Endodermal cell (in vitro differentiated cells): ENCODE data around the gene GET4. TPM values are rescaled to one million over a fixed set of nuclear protein-coding genes. Genes with fewer than 3 reads are reported as not detected.

Experiments used
- DNase-seq: peaks from one replicate; pipeline ENCODE4 v3.0.0-alpha.2; 2017
- H3K27ac ChIP-seq: 2 replicates; pipeline ENCODE4 v1.5.1; 2013; ENCODE audit warnings: mild to moderate bottlenecking, low read depth, low read length, moderate library complexity
- H3K27me3 ChIP-seq: 2 replicates; pipeline ENCODE4 v1.6.1; 2013; ENCODE audit warnings: mild to moderate bottlenecking, low read length, moderate library complexity; ENCODE audit not compliant: insufficient read depth, control insufficient read depth, poor library complexity, severe bottlenecking
- H3K36me3 ChIP-seq: 2 replicates; pipeline ENCODE4 v1.7.0; 2013; ENCODE audit warnings: mild to moderate bottlenecking, low read length, moderate library complexity; ENCODE audit not compliant: control insufficient read depth, insufficient read depth
- H3K4me1 ChIP-seq: one replicate; pipeline ENCODE4 v1.7.0; 2013; ENCODE audit warnings: low read length; ENCODE audit not compliant: control insufficient read depth, insufficient read depth
- H3K4me3 ChIP-seq: 2 replicates; pipeline ENCODE4 v1.5.1; 2013; ENCODE audit warnings: mild to moderate bottlenecking, low read length, moderate library complexity
- H3K9ac ChIP-seq: 2 replicates; pipeline ENCODE4 v1.6.1; 2013; ENCODE audit warnings: mild to moderate bottlenecking, low read length, moderate library complexity; ENCODE audit not compliant: poor library complexity, severe bottlenecking; ENCODE audit errors: extremely low read depth
- H3K9me3 ChIP-seq: 2 replicates; pipeline ENCODE4 v1.6.1; 2013; ENCODE audit warnings: mild to moderate bottlenecking, low read length, moderate library complexity; ENCODE audit not compliant: control insufficient read depth
- H3K27ac Mint-ChIP-seq: 2 replicates; pipeline ENCODE4 v1.8.0; 2020; ENCODE audit warnings: mixed read lengths
- H3K27me3 Mint-ChIP-seq: 2 replicates; pipeline ENCODE4 v1.8.0; 2021; ENCODE audit warnings: mild to moderate bottlenecking, mixed read lengths; ENCODE audit not compliant: insufficient read depth
- H3K36me3 Mint-ChIP-seq: 2 replicates; pipeline ENCODE4 v1.8.0; 2020; ENCODE audit warnings: low read depth, mixed read lengths
- H3K4me1 Mint-ChIP-seq: 2 replicates; pipeline ENCODE4 v1.8.0; 2020; ENCODE audit warnings: mixed read lengths
- H3K4me3 Mint-ChIP-seq: 2 replicates; pipeline ENCODE4 v1.8.0; 2020; ENCODE audit warnings: mild to moderate bottlenecking, moderate library complexity, mixed read lengths
- H3K9me3 Mint-ChIP-seq: 2 replicates; pipeline ENCODE4 v1.8.0; 2020; ENCODE audit warnings: mild to moderate bottlenecking, mixed read lengths
- WGBS, 2 experiments: methylation state at CpG; one replicate each; pipeline versions ENCODE4 v1.1.5 to v1.1.7; 2013; ENCODE audit warnings: missing lambda C conversion rate in 2 of 2, mixed read lengths in 1 of 2; ENCODE audit not compliant: insufficient coverage in 1 of 2, insufficient read length in 1 of 2; 5-methylcytosine and 5-hydroxymethylcytosine counted together
- total RNA-seq, 2 donors: library from RNA; stranded (reverse); fragmentation: NEBNext Ultra II Directional in 1 of 2; extraction: Animal tissue kit (Norgen Biotek cat#: 25700) in 1 of 2; gene quantifications; 2 replicates in 1 of 2; 3 replicates in 1 of 2; pipeline ENCODE4 v1.2.1, GENCODE V29; 2021
- TF ChIP-seq, protein P1 (sequence below): fragments of 200-600 bp; sonication (generic); conservative IDR thresholded peaks from 2 replicates; pipeline ENCODE4 v1.5.0; 2021; ENCODE audit warnings: antibody characterized with exemption, mild to moderate bottlenecking

Gene GET4
- total RNA-seq, 2 donors from 2014 or later = 73.3 to 84.3 TPM

DNA sequence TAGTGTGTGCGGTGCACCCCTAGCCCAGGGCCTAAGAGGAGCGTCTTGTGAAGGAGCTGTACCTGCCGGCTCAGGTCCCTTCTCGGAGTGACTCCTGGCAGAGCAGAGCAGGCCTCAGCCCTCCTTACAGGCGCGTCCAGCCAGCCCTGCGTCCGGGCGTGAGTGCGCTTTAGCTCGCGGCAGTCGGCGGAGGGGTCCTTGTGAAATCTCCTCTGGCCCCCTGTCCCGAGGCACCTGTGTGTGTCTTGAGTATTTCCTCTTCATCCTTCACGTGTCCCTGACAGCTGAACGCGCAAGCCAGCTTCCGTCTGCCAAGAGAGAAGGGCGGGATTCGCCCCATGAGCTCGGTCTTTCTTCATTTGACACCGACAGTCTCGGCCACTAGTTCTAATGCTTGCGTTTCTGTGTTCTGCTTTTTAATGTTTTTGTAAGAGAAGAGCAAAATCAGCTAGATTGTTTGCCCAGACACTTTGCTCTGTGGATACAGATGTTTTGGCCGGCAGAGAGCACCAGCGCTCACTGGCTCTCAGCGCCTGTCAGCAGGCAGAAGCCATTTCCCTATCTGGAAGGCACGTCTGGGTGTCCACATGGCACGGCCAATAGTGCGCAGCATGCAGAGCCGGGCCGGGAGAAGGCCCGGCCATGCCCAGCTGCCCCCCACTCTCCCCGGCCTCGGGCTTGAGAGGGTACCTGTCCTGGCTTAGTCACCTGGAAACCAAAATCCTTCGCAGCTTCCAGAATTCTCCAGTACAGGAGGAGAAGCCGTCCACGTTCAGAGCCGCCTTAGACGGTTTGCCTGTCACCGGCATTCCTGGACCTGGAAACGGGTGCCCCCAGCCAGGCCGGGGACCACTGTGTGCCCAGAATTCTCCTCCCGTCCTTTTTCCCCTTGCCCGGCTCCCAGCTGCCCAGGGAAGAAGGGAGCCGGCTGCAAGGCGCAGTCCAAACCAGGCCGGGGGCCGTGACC, 7.0 kb downstream of the GET4 start:
- TF ChIP-seq, protein P1, sequence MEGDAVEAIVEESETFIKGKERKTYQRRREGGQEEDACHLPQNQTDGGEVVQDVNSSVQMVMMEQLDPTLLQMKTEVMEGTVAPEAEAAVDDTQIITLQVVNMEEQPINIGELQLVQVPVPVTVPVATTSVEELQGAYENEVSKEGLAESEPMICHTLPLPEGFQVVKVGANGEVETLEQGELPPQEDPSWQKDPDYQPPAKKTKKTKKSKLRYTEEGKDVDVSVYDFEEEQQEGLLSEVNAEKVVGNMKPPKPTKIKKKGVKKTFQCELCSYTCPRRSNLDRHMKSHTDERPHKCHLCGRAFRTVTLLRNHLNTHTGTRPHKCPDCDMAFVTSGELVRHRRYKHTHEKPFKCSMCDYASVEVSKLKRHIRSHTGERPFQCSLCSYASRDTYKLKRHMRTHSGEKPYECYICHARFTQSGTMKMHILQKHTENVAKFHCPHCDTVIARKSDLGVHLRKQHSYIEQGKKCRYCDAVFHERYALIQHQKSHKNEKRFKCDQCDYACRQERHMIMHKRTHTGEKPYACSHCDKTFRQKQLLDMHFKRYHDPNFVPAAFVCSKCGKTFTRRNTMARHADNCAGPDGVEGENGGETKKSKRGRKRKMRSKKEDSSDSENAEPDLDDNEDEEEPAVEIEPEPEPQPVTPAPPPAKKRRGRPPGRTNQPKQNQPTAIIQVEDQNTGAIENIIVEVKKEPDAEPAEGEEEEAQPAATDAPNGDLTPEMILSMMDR = no peak
- Mint-ChIP-seq H3K27me3 (no peaks in the 10 kb centered on the region), H3K4me1 (peaks cover 6% of the 10 kb centered on the region), H3K9me3 (no peaks in the 10 kb centered on the region), H3K27ac (peak overlapping the region; percentile 48), H3K4me3 (no peak overlapping the region), H3K36me3 (peaks cover 21% of the 10 kb centered on the region)
- Histone ChIP-seq H3K9me3 (no peaks in the 10 kb centered on the region), H3K27ac (no peak overlapping the region), H3K4me3 (no peak overlapping the region), H3K36me3 (peaks cover 35% of the 10 kb centered on the region), H3K4me1 (no peaks in the 10 kb centered on the region), H3K27me3 (no peaks in the 10 kb centered on the region), H3K9ac (no peak overlapping the region)
- DNase-seq = no peak
- WGBS, 2 experiments = 95 to 98% methylated on average over 47 to 50 of the region's 50 CpGs

DNA sequence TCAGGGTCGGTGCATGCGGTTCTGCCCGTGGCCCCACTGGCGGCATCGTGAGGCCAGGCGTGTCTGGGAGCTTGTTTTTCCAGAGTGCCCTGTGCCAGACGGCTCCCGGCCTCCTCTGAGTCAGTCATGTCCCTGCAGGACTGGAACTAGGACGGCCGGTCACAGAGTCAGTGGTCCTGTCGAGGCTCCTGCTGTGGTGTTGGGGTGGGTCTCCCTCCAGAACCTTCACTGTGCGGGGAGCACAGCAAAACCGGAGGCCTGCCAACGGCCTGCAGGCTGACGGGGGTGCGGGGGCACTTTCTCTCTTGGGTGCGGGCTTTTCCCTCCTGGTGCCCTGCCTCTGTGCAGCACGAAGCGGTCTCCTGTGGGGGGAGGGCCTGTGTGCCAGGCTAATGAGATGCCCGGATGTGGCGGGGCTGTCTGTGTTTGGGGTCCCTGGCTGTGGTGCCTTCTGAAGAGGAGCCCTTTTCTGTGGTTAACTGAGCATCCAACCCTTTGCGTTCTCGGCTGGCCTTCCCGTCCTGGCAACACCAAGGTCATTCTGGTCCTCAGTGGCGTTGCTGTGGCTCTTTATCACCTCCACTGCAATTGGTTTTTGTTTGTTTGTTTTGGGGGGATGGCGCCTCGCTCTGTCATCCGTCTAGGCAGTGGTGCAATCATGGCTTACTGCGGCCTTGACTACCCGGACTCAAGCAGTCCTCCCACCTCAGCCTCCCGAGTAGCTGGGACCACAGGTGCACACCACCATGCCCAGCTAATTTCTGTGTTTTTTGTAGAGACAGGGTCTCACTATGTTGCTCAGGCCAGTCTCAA, 8.0 kb downstream of the GET4 start:
- Histone ChIP-seq H3K27me3 (no peaks in the 10 kb centered on the region), H3K4me1 (no peaks in the 10 kb centered on the region), H3K9me3 (no peaks in the 10 kb centered on the region), H3K36me3 (peaks cover 38% of the 10 kb centered on the region), H3K27ac (no peak overlapping the region), H3K9ac (no peak overlapping the region), H3K4me3 (no peak overlapping the region)
- H3K27ac Mint-ChIP-seq = peak overlapping the region; percentile 21
- no peaks in the 10 kb centered on the region for H3K9me3 Mint-ChIP-seq
- peaks cover under 1% of the 10 kb centered on the region for H3K4me1 Mint-ChIP-seq
- WGBS, 2 experiments = 95 to 96% methylated on average over 15 to 31 of the region's 31 CpGs
- no peak overlapping the region for H3K4me3 Mint-ChIP-seq
- H3K36me3 Mint-ChIP-seq = peaks cover 20% of the 10 kb centered on the region
- no peaks in the 10 kb centered on the region for H3K27me3 Mint-ChIP-seq
- DNase-seq = no peak
- TF ChIP-seq, protein P1 = no peak

DNA sequence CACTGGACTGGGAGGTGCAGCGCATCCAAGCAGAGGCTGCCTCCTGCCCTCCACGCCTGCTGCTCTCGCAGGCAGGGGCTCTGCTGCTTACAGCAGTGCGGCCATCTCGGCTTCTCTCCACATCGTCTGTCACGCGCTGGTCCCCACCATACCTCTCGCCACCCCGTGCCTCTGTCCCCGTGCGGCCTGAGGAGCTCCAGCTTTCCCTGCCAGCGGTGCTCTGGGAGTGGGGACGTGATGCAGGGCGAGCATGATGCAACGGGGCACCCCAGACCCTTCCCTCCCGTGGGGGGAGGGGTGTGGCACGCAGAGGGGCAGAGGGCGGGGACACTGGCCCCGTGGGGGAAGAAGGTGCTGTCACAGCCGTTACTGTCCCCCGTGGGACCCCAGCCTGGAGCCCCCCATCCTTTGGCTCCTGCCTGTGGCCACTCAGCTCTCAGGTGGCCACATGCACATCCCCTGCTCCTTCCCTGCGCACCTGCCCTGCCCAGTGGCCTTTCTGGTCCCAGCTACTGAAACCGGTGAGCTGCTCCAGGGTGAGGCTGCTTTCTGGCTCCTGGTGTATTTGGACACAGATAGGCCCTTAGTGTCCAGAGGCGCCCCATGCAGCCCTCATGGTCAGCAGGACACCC, 9.0 kb downstream of the GET4 start:
- H3K36me3 Mint-ChIP-seq = peaks cover 21% of the 10 kb centered on the region
- DNase-seq = no peak
- no peaks in the 10 kb centered on the region for H3K4me1 Mint-ChIP-seq
- no peak overlapping the region for H3K27ac Mint-ChIP-seq
- Histone ChIP-seq H3K9ac (no peak overlapping the region), H3K4me1 (no peaks in the 10 kb centered on the region), H3K36me3 (peaks cover 32% of the 10 kb centered on the region), H3K4me3 (no peak overlapping the region), H3K27me3 (no peaks in the 10 kb centered on the region), H3K9me3 (no peaks in the 10 kb centered on the region), H3K27ac (no peak overlapping the region)
- TF ChIP-seq, protein P1 = no peak
- H3K9me3 Mint-ChIP-seq = no peaks in the 10 kb centered on the region
- no peaks in the 10 kb centered on the region for H3K27me3 Mint-ChIP-seq
- 92 to 95% methylated on average over 21 to 25 of the region's 25 CpGs for WGBS, 2 experiments
- no peak overlapping the region for H3K4me3 Mint-ChIP-seq
